GM21381 (cell line): Measurements from ENCODE around the gene SF3A2.

ENCODE experiments used
- ATAC-seq: cut with Tn5 transposase; IDR thresholded peaks from one replicate; pipeline ENCODE4 v1.9.1; 2021; ENCODE audit warnings: mild to moderate bottlenecking, moderate library complexity; ENCODE audit not compliant: unreplicated experiment

The SF3A2 gene

GRCh38 chr19:2207991-2208860 lies 28.4 kb upstream of the SF3A2 start:
- no peak for ATAC-seq

- ATAC-seq, result no peak
Observed at GRCh38 chr19:2208975-2209374, 27.6 kb upstream of the SF3A2 start.

- ATAC-seq, result no peak
Observed at GRCh38 chr19:2209408-2209807, 27.2 kb upstream of the SF3A2 start.

GRCh38 chr19:2210206-2210605 lies 26.4 kb upstream of the SF3A2 start:
- no peak for ATAC-seq

- no peak for ATAC-seq
Observed at GRCh38 chr19:2210987-2211740, 25.5 kb upstream of the SF3A2 start.

- no peak for ATAC-seq
Observed at GRCh38 chr19:2212861-2213711, 23.5 kb upstream of the SF3A2 start.

- ATAC-seq, result no peak
Observed at GRCh38 chr19:2213799-2214198, 22.8 kb upstream of the SF3A2 start.

- ATAC-seq, result no peak
Observed at GRCh38 chr19:2214251-2214650, 22.4 kb upstream of the SF3A2 start.

- ATAC-seq, result no peak
Observed at GRCh38 chr19:2215281-2215751, 21.3 kb upstream of the SF3A2 start.

GRCh38 chr19:2216361-2217225 lies 20.0 kb upstream of the SF3A2 start:
- ATAC-seq, result no peak

GRCh38 chr19:2217591-2217990 lies 19.0 kb upstream of the SF3A2 start:
- ATAC-seq, result no peak

- ATAC-seq, result no peak
Observed at GRCh38 chr19:2219726-2220125, 16.9 kb upstream of the SF3A2 start.

GRCh38 chr19:2221250-2221831 lies 15.3 kb upstream of the SF3A2 start:
- ATAC-seq, result no peak

- ATAC-seq, result no peak
Observed at GRCh38 chr19:2221918-2222317, 14.7 kb upstream of the SF3A2 start.

GRCh38 chr19:2223391-2223790 lies 13.2 kb upstream of the SF3A2 start:
- no peak for ATAC-seq

GRCh38 chr19:2223959-2224358 lies 12.7 kb upstream of the SF3A2 start:
- no peak for ATAC-seq

GRCh38 chr19:2224754-2225349 lies 11.8 kb upstream of the SF3A2 start:
- no peak for ATAC-seq

- ATAC-seq, result no peak
Observed at GRCh38 chr19:2225415-2226050, 11.1 kb upstream of the SF3A2 start.
